ENCODE measurements around the gene SMARCB1.

- TF ChIP-seq POLR2AphosphoS5 (IDR thresholded peaks at IDR 0.05) (no peak), POLR2A (IDR thresholded peaks at IDR 0.05) (no peak)
- TF ChIP-seq, protein P1, sequence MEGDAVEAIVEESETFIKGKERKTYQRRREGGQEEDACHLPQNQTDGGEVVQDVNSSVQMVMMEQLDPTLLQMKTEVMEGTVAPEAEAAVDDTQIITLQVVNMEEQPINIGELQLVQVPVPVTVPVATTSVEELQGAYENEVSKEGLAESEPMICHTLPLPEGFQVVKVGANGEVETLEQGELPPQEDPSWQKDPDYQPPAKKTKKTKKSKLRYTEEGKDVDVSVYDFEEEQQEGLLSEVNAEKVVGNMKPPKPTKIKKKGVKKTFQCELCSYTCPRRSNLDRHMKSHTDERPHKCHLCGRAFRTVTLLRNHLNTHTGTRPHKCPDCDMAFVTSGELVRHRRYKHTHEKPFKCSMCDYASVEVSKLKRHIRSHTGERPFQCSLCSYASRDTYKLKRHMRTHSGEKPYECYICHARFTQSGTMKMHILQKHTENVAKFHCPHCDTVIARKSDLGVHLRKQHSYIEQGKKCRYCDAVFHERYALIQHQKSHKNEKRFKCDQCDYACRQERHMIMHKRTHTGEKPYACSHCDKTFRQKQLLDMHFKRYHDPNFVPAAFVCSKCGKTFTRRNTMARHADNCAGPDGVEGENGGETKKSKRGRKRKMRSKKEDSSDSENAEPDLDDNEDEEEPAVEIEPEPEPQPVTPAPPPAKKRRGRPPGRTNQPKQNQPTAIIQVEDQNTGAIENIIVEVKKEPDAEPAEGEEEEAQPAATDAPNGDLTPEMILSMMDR (IDR thresholded peaks at IDR 0.05), result no peak
Observed at GRCh38 chr22:23837911-23838680, 51.3 kb downstream of the SMARCB1 start.

All from transverse colon (tissue), 4 donors.